ENCODE measurements around the gene ERG28. TPM values are rescaled to one million over a fixed set of nuclear protein-coding genes. Genes with fewer than 3 reads are reported as not detected.

The ERG28 gene
- total and polyA plus RNA-seq, 10 of the 15 experiments (the other 5 are each of a cell fraction or from before 2014, with no cell fraction given) = 15.2 to 67.0 (median 48.1) TPM

DNA sequence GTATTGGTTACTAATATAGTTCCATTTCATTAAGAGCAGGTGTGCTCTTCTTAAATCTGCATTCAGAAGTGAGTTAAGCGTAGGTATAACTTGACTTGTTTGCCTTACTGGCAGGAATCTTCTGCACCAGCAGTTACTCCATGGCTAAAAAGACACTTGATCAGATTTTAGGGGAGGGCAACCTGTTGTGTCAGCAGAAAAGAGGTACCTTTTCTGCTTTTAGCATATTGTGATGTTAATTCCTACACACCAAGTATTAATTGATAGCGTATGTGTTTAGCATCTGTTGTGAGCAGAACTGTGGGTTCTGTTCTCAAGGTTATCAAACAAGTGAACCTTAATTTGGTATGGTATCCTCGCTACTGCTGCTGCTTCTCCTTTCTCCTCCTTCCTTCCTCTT lies 38.7 kb upstream of the ERG28 start:
- no peak for DNase-seq (ENCODE audit: low read depth, low spot score)
- Histone ChIP-seq H3K9ac (ENCODE audit: control insufficient read depth, insufficient read depth, low read length) (no peak overlapping the region), H3K4me1 (ENCODE audit: control insufficient read depth, insufficient read depth, low read length) (no peaks in the 10 kb centered on the region), H3K27ac (ENCODE audit: control insufficient read depth, insufficient read depth) (no peak overlapping the region), H3K9me3 (replicated peaks; ENCODE audit: control insufficient read depth, insufficient read depth, low read length) (no peaks in the 10 kb centered on the region; the same call in 2 of the 3 replicates), H3K4me2 (ENCODE audit: control insufficient read depth, insufficient read depth) (no peak overlapping the region), H3K79me2 (ENCODE audit: control insufficient read depth, insufficient read depth, low read length) (no peaks in the 10 kb centered on the region), H3K27me3 (replicated peaks in 1 of 2; ENCODE audit: control insufficient read depth in 2 of 2, insufficient read depth in 2 of 2, low read length in 1 of 2) (no peaks in the 10 kb centered on the region), H3K36me3 (ENCODE audit: control insufficient read depth in 2 of 2, insufficient read depth in 2 of 2, low read length in 1 of 2) (peaks cover 0 to 5% of the 10 kb centered on the region in 2 experiments; a peak in 3 of 4 replicates), H2AFZ (ENCODE audit: control insufficient read depth, low read depth, low read length) (no peak overlapping the region), H4K20me1 (ENCODE audit: control insufficient read depth, insufficient read depth) (no peaks in the 10 kb centered on the region), H3K4me3 (no peak overlapping the region)
- TF ChIP-seq, protein P1, sequence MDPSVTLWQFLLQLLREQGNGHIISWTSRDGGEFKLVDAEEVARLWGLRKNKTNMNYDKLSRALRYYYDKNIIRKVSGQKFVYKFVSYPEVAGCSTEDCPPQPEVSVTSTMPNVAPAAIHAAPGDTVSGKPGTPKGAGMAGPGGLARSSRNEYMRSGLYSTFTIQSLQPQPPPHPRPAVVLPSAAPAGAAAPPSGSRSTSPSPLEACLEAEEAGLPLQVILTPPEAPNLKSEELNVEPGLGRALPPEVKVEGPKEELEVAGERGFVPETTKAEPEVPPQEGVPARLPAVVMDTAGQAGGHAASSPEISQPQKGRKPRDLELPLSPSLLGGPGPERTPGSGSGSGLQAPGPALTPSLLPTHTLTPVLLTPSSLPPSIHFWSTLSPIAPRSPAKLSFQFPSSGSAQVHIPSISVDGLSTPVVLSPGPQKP (IDR thresholded peaks at IDR 0.05; ENCODE audit: low read depth, low read length) = no peak
- TF ChIP-seq LARP7 (IDR thresholded peaks at IDR 0.05) (no peak), TCF7 (IDR thresholded peaks at IDR 0.05; ENCODE audit: borderline replicate concordance) (no peak)
- intact Hi-C loops (cut with micrococcal nuclease; ENCODE audit: unreplicated experiment) = no loop called here
- FAIRE-seq = no peak
- ChIA-PET RAD21 (ENCODE audit: unreplicated experiment) (no interaction called here), SMC1A (ENCODE audit: uncharacterized antibody, unreplicated experiment) (no interaction called here), POLR2A (no interaction called here), CTCF (interaction anchor here (1.1 to 1.2 kb wide), 2 partner anchors 10 to 208 kb away, joined by 3 to 4 read pairs; no protein-coding TSS in a partner anchor)
- in situ Hi-C loops (cut with MboI) = no loop called here
- no peak for ATAC-seq
- BruUV-seq (replicated peaks) = no TSS peak
- WGBS (ENCODE audit: insufficient coverage, insufficient replicate concordance, low lambda C conversion rate, missing lambda C conversion rate) = 89% methylated on average over 3 of the region's 3 CpGs

GRCh38 chr14:75697918-75698317 lies 37.2 kb upstream of the ERG28 start:
- no TSS peak for BruUV-seq (replicated peaks)
- RAD21 ChIA-PET (ENCODE audit: unreplicated experiment) = no interaction called here
- POLR2A ChIA-PET = no interaction called here
- TF ChIP-seq, protein P2, sequence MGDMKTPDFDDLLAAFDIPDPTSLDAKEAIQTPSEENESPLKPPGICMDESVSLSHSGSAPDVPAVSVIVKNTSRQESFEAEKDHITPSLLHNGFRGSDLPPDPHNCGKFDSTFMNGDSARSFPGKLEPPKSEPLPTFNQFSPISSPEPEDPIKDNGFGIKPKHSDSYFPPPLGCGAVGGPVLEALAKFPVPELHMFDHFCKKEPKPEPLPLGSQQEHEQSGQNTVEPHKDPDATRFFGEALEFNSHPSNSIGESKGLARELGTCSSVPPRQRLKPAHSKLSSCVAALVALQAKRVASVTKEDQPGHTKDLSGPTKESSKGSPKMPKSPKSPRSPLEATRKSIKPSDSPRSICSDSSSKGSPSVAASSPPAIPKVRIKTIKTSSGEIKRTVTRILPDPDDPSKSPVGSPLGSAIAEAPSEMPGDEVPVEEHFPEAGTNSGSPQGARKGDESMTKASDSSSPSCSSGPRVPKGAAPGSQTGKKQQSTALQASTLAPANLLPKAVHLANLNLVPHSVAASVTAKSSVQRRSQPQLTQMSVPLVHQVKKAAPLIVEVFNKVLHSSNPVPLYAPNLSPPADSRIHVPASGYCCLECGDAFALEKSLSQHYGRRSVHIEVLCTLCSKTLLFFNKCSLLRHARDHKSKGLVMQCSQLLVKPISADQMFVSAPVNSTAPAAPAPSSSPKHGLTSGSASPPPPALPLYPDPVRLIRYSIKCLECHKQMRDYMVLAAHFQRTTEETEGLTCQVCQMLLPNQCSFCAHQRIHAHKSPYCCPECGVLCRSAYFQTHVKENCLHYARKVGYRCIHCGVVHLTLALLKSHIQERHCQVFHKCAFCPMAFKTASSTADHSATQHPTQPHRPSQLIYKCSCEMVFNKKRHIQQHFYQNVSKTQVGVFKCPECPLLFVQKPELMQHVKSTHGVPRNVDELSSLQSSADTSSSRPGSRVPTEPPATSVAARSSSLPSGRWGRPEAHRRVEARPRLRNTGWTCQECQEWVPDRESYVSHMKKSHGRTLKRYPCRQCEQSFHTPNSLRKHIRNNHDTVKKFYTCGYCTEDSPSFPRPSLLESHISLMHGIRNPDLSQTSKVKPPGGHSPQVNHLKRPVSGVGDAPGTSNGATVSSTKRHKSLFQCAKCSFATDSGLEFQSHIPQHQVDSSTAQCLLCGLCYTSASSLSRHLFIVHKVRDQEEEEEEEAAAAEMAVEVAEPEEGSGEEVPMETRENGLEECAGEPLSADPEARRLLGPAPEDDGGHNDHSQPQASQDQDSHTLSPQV (IDR thresholded peaks at IDR 0.05) = no peak
- WGBS (ENCODE audit: insufficient coverage, insufficient replicate concordance, low lambda C conversion rate, missing lambda C conversion rate) = 100% methylated on average over 2 of the region's 2 CpGs
- Histone ChIP-seq H2AFZ (ENCODE audit: control insufficient read depth, low read depth, low read length) (no peak overlapping the region), H3K36me3 (ENCODE audit: control insufficient read depth in 2 of 2, insufficient read depth in 2 of 2, low read length in 1 of 2) (peaks cover 0 to 5% of the 10 kb centered on the region in 2 experiments; a peak in 3 of 4 replicates), H4K20me1 (ENCODE audit: control insufficient read depth, insufficient read depth) (no peaks in the 10 kb centered on the region), H3K4me3 (no peak overlapping the region), H3K79me2 (ENCODE audit: control insufficient read depth, insufficient read depth, low read length) (no peaks in the 10 kb centered on the region), H3K9me3 (replicated peaks; ENCODE audit: control insufficient read depth, insufficient read depth, low read length) (no peaks in the 10 kb centered on the region; the same call in 2 of the 3 replicates), H3K27me3 (replicated peaks in 1 of 2; ENCODE audit: control insufficient read depth in 2 of 2, insufficient read depth in 2 of 2, low read length in 1 of 2) (no peaks in the 10 kb centered on the region), H3K27ac (ENCODE audit: control insufficient read depth, insufficient read depth) (no peak overlapping the region), H3K9ac (ENCODE audit: control insufficient read depth, insufficient read depth, low read length) (no peak overlapping the region), H3K4me2 (ENCODE audit: control insufficient read depth, insufficient read depth) (no peak overlapping the region), H3K4me1 (ENCODE audit: control insufficient read depth, insufficient read depth, low read length) (no peaks in the 10 kb centered on the region)
- FAIRE-seq (no peak), DNase-seq (ENCODE audit: low read depth, low spot score) (no peak), ATAC-seq (no peak)
- CTCF ChIA-PET = interaction anchor here (0.9 to 1.5 kb wide), 3 partner anchors 11 to 121 kb away, joined by 3 to 5 read pairs (median 5); no protein-coding TSS in a partner anchor
- intact Hi-C loops (cut with micrococcal nuclease; ENCODE audit: unreplicated experiment) = no loop called here
- in situ Hi-C loops (cut with MboI) = no loop called here
- SMC1A ChIA-PET (ENCODE audit: uncharacterized antibody, unreplicated experiment) = no interaction called here

Data from GM12878 (cell line).